GM18526 (cell line): ENCODE measurements around the gene FFAR3.

Source experiments
- POLR2A ChIP-seq: IDR thresholded peaks from 3 replicates; pipeline ENCODE4 v1.6.1; 2011; ENCODE audit not compliant: insufficient read length; ENCODE audit errors: extremely low read depth

Gene FFAR3

GRCh38 chr19:35341565-35342225 lies 16.6 kb upstream of the FFAR3 start:
- TF ChIP-seq POLR2A: no peak

GRCh38 chr19:35342430-35342829 lies 15.8 kb upstream of the FFAR3 start:
- no peak for TF ChIP-seq POLR2A

GRCh38 chr19:35344511-35345031 lies 13.7 kb upstream of the FFAR3 start:
- no peak for TF ChIP-seq POLR2A

- TF ChIP-seq POLR2A: no peak
These were observed 12.6 kb upstream of the FFAR3 start for GRCh38 chr19:35345671-35346111.

- TF ChIP-seq POLR2A: no peak
These were observed 11.8 kb upstream of the FFAR3 start for GRCh38 chr19:35346193-35347052.

- peak; percentile 44 for TF ChIP-seq POLR2A
These were observed 10.9 kb upstream of the FFAR3 start, which contains the start of gene FFAR1 for GRCh38 chr19:35347171-35347929. FFAR1 (plus strand) TSS chr19:35347902; CDS start chr19:35351552, 3,650 bp downstream.

GRCh38 chr19:35347930-35348298 lies 10.3 kb upstream of the FFAR3 start:
- TF ChIP-seq POLR2A: no peak

GRCh38 chr19:35348911-35349611 lies 9.2 kb upstream of the FFAR3 start:
- peak; percentile 23 for TF ChIP-seq POLR2A

- TF ChIP-seq POLR2A: peak; percentile 16
These were observed 8.4 kb upstream of the FFAR3 start for GRCh38 chr19:35349614-35350521.

GRCh38 chr19:35350591-35350990 lies 7.7 kb upstream of the FFAR3 start:
- TF ChIP-seq POLR2A: no peak

- no peak for TF ChIP-seq POLR2A
These were observed 6.7 kb upstream of the FFAR3 start for GRCh38 chr19:35351411-35352176.

GRCh38 chr19:35352177-35352447 lies 6.1 kb upstream of the FFAR3 start:
- TF ChIP-seq POLR2A: no peak

GRCh38 chr19:35352448-35353304 lies 5.6 kb upstream of the FFAR3 start:
- TF ChIP-seq POLR2A: no peak

- no peak for TF ChIP-seq POLR2A
These were observed 4.6 kb upstream of the FFAR3 start for GRCh38 chr19:35353635-35354034.
